RWPE1 (cell line): ENCODE measurements around the gene RIC8A.

Experiments
- CTCF ChIA-PET: fragments of 350-600 bp; sonication (Branson Sonifier 250); formaldehyde crosslinking; extraction: SDS; loops from one replicate; lab custom pipeline; 2021; lab: Yijun Ruan, JAX
- POLR2A ChIA-PET: fragments of 400-600 bp; formaldehyde crosslinking; extraction: SDS; loops from one replicate; lab custom pipeline; 2020; ENCODE audit warnings: antibody characterized with exemption; ENCODE audit not compliant: low non-redundant PET; lab: Yijun Ruan, JAX
- DNase-seq: peaks from one replicate; pipeline ENCODE4 v3.0.0; 2012; ENCODE audit warnings: low spot score
- H3K27ac ChIP-seq: fragments of 450-650 bp; 2 replicates; pipeline ENCODE4 v1.5.1; 2017
- CTCF ChIP-seq: fragments of 450-650 bp; conservative IDR thresholded peaks from 2 replicates; pipeline ENCODE4 v1.5.1; 2017; ENCODE audit warnings: low read depth, mild to moderate bottlenecking

Gene RIC8A

GRCh38 chr11:224424-224823 lies 16.9 kb downstream of the RIC8A start:
- CTCF ChIA-PET = no interaction called here
- H3K27ac ChIP-seq = peak overlapping the region; percentile 72; the same call in 1 of the 2 replicates
- POLR2A ChIA-PET = no interaction called here
- DNase-seq = no peak
- TF ChIP-seq CTCF = no peak

DNA sequence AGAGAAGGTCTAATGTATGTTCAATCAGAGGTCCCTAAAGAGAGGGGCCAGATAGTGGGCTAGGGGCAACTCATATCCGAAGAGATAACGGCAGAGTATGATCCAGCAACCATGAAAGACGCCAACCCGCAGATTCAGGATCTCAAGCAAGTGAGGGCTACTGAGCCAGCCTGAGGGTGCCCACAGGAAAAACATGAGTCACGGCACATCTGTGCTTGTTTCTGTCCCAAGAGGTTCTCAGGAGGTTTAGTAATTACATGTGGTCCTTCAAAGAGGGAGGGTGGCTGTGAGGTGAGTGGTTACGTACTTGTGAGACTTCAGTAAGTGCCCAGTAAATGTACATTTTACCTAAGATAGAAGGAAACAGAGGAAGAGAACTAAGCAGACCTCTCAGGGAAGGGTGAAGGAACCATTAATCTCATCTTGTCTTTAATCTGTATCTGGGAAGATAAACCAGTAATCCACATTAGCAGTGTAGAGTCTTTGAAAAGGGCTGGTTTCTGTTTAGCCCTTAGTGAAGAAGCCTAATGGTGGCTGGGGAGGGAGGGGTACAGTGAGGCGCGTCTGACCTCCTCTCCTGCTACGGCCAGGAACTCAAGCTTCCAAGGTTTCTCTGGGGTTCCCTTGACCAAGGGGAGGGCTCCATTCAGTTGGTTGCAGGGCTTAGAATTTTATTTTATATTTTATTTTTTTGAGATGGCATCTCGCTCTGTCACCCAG lies 18.4 kb downstream of the RIC8A start:
- no peak overlapping the region for H3K27ac ChIP-seq
- no peak for TF ChIP-seq CTCF
- CTCF ChIA-PET = no interaction called here
- no peak for DNase-seq
- POLR2A ChIA-PET = no interaction called here

GRCh38 chr11:227824-228379 lies 20.4 kb downstream of the RIC8A start:
- POLR2A ChIA-PET = no interaction called here
- DNase-seq = no peak
- H3K27ac ChIP-seq = no peak overlapping the region
- no peak for TF ChIP-seq CTCF
- CTCF ChIA-PET = no interaction called here

DNA sequence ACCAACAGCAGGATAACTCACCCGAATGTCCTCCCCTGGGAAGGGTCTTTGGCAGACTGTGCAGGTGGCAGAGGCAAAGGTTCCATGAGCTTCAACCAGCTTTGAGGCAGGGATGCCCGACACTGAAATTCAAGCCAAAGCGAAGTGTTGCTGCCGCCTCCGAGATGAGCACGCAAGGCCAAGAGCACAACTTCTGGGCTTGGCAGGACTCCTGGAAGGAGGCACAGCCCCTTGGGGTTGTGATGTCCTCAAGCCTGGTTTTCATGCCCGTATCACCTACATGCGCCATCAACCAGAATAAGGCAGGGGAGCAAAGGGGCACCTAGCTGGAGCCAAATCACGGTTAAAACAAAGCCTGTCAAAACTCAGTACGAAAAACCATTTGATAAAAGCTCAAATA lies 22.9 kb downstream of the RIC8A start:
- no peak for DNase-seq
- POLR2A ChIA-PET = no interaction called here
- CTCF ChIA-PET = interaction anchor here (1.2 kb wide), 1 partner anchor 21 kb away, joined by 3 read pairs; no protein-coding TSS in a partner anchor
- TF ChIP-seq CTCF = no peak
- H3K27ac ChIP-seq = no peak overlapping the region

DNA sequence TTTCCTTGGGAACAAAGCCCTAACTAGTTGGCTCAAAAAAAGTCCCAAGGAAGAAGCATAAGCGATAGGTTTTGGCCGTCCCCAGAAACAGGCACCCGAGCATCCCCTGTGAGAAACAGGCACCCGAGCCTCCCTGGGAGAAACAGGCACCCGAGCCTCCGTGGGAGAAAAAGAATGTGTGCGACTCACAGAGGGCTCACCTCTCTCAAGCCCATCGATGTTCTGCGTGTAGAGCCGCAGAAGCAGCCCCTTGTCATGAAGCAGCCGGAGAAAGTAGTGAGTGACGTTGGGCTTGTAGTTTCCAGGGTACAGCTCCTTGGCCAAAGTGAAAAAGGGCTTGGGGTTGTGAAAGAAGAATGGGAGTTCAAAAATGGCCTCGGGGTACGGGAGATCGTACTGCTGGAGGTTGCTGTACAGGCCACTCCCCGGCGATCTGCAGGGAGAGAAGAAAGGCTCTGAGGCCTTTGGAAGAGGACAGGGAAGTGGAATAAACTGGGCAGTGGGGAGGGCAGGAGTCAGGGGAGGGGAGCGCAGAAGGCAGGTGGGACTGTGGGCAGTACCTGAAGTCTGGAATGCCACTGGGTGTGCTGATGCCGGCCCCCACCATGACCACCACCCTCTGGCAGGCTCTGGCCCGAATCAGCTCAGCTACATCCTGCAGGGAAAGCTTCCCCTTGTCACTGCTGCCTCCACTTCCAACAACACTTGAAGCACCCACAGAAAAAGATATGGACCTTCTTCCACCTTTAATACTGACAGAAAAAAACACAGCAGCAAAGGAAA lies 25.5 kb downstream of the RIC8A start:
- CTCF ChIA-PET = no interaction called here
- 0 out of 2 replicates have a peak overlapping the region, but pooled peaks have one; percentile 6 for H3K27ac ChIP-seq
- no peak for DNase-seq
- no peak for TF ChIP-seq CTCF
- POLR2A ChIA-PET = no interaction called here

DNA sequence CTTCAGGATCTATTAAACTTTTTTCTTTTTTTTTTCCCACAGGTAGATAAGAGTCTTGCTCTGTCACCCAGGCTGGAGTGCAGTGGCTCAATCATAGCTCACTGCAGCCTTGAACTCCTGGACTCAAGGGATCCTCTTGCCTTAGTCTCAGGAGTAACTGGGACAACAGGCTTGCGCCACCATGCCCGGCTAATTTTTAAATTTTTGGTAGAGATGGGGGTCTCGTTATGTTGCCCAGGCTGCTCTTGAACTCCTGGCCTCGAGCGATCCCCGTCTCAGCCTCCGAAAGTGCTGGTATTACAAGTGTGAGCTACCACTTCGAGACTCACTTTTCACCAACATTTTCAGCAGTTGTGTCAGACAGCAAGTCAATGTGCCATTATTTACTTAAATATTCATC lies 27.7 kb downstream of the RIC8A start:
- H3K27ac ChIP-seq = peak overlapping the region; percentile 94; the same call in 1 of the 2 replicates
- TF ChIP-seq CTCF = no peak
- POLR2A ChIA-PET = interaction anchor here (0.7 to 1.0 kb wide), 2 partner anchors 19 to 30 kb away, joined by 3 read pairs; no protein-coding TSS in a partner anchor
- DNase-seq = no peak
- CTCF ChIA-PET = no interaction called here
